HG03135 (cell line): ENCODE results near the gene NT5C3B.
"Not testable (repeated sequence)": the region's sequence is repeated elsewhere in the genome, so short reads cannot be mapped to it uniquely, and the experiment has no call there.

Experiments used
- ATAC-seq: cut with Tn5 transposase; IDR thresholded peaks from one replicate; pipeline ENCODE4 v1.9.1; 2021; ENCODE audit warnings: mild to moderate bottlenecking, moderate library complexity; ENCODE audit not compliant: unreplicated experiment

NT5C3B gene

DNA sequence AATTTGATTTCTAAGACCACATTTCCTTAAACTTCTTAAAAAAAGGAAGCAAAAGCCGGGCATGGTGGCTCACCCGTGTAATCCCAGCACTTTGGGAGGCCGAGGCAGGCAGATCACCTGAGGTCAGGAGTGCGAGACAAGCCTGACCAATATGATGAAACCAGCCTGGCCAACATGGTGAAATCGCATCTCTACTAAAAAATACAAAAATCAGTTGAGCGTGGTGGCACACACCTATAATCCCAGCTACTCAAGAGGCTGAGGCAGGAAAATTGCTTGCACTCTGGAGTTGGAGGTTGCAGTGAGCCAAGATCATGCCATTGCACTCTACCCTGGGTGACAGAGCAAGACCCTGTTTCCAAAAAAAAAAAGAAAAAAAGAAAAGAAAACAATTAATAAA lies 4.7 kb upstream of the NT5C3B start:
- not testable (repeated sequence) for ATAC-seq

DNA sequence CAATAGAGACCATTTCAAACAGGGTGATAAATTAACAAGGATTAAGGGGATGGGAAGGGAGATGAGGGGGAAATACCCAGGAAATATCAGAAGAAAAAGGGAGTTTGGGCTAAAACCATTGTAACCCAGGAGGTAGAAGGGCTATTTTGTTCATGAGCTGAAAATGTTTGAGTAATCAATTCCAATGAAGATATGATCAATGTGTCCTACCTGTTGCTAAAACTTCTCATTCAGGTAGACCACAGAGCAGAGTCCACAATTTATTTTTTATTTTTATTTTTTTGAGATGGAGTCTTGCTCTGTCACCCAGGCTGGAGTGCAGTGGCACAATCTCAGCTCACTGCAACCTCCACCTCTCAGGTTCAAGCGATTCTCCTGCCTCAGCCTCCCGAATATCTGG lies 3.4 kb upstream of the NT5C3B start:
- ATAC-seq: not testable (repeated sequence)

DNA sequence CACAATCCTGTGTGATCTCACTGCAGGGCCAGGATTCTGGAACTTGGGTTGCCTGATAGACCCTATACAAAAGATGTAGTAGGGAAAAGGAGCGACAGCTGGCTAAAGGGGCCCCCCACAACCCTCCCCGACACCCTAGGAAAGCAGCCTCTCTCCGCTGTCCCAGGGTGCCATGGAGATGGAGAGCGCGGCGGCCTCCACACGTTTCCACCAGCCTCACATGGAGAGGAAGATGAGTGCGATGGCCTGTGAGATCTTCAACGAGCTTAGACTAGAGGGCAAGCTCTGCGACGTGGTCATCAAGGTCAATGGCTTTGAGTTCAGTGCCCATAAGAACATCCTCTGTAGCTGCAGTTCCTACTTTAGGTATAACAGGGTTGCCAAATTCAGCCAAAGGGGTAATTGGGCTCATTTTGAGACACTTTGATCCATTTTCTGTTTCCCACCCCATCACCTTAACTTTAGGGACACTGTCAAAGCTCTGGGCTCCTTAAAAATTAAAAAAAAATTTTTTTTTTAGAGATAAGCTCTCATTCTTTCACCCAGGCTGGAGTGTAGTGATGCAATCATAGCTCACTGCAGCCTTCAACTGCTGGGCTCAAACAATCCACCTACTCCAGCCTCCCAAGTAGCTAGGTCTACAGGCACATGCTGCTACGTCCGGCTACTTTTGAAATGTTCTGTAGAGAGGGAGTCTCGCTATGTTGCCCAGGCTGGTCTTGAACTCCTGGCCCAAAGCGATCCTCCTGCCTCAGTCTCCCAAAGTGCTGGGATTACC lies 1.9 kb upstream of the NT5C3B start, which contains the start of gene KLHL10:
Gene KLHL10 (plus strand): TSS at position 65 of the 778 bp plus-strand sequence. CDS start 108 bp downstream, at position 173.
- ATAC-seq: no peak

DNA sequence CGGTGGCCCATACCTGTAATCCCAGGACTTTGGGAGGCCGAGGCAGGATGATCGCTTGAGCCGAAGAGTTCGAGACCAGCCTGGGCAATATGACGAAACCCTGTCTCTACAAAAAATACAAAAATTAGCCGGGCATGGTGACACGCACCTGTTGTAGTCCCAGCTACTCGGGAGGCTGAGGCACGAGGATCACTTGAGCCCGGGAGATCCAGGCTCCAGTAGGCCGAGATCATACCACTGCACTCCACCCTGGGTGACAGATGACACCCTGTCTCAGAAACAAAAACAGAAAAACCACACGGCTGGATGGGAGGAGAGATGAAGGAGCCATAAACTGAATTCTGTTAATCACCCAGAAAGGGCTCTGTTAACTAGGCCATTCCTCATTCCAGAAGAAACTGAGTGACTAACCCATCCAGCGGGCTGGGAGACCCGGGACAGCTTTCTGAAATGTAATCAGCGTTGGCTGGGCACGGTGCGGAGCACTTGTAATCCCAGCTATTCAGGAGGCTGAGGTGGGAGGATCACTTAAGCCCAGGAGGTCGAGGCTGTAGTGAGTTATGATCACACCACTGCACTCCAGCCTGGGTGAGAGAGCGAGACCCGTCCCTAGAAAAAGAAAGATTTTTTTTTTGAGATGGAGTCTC lies 641 bp upstream of the NT5C3B start:
- no peak for ATAC-seq

DNA sequence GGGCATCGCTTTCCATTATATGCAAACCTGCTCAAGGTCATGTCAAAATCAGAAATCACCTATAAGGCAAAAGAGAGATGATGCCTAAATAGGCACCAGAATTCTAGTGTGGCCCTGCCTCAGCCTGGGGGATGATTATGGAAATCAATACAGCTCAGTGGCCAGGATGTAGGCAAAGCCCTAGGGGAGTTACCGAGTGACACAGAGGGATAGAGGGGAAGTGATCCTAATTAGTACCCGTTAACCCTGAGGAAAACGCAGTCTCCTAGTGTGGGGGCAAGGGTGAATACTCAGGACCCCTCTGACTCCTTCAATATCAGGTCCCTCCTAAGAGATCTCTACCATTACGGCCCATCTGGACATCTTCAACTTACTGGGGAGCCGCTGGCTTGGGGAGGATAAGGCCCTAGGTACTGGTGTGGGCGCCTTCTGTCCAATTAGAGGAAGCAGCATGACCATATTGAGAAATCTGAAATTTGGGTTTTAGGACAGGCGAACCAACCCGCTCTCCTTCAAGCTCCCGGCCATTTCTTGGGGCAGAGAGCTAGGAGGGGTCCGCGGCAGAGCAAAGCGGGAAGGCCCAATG lies 725 bp downstream of the NT5C3B start:
- ATAC-seq: no peak

DNA sequence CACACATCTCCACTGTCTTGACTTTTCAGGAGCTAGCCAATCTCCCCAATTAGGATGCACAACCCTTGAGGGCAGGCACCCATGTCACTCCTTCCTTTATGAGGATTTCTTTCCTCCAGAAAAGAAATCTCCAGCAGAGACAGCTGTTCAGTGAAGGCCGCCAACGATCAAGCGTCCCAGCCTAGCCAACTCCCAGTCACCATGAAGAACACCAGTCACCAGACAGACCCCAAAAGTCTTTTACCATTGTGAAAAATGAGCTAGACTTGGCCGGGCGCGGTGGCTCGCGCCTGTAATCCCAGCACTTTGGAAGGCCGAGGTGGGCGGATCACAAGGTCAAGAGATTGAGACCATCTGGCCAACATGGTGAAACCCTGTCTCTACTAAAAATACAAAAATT lies 6.1 kb downstream of the NT5C3B start:
- not testable (repeated sequence) for ATAC-seq

DNA sequence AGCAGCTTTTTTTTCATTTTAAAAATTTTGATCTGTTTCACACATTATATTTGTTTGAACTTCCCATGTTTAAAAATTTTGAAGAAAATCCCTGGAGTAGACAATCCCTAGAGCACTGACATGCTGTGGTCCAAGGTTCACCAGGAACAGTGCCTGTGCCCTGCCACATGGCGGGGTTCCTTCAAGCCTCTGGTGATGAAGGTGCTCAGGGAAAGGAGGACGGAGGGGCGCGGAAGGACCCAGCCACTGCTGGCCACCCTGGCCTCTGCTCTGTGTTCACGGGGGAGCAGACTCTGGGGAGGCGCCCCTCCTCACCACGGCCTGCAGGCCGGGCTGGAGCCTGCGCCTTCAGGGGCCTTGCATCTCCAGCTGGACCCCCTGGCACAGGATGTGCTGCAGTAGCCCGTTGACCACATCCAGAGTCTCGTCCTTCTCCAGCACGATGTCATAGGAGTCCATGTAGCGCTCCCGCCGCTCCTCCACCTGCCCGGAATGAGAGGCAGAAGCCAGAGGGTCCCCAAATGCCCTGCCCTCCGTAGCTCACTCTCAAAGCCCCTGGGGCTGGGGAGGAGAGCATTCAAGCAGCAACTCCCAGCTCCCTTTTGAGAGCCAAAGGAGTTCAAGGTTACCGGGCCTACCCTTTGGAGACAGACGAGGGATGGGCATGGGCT lies 10.7 kb downstream of the NT5C3B start:
- no peak for ATAC-seq

DNA sequence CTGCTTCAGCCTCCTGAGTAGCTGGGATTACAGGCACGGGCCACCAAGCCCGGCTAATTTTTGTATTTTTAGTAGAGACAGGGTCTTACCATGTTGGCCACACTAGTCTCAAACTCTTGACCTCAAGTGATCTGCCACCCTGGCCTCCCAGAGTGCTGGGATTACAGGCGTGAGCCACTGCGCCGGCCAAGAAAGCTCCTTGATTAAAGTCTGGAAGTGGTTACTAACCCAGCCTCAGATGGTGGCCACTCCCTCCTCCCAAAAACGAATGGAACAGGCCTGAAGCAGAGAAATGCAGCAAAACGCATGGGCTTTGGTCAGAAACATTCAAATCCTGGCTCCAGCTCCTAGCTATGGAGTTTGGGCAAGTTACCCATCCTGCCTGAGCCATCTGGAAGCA lies 11.9 kb downstream of the NT5C3B start:
- no peak for ATAC-seq

DNA sequence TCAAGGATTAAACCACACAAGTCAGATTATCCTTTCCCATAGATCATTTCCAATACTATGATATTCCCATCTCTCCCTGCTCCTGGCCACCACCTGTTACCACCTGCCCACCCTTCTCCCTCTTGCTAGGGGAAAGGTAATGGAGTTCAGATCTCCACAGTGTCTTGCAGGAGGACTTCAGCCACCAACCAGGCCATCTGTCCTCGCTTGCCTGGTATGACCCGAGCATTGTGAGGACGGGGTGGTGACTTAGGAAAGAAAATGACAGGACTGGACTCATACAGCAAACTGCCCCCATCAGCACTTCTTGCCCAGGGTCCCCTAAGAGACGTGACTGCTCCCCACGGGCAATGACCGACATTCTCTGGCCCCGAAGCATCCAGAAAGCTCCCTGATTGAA lies 12.5 kb downstream of the NT5C3B start:
- ATAC-seq: no peak

DNA sequence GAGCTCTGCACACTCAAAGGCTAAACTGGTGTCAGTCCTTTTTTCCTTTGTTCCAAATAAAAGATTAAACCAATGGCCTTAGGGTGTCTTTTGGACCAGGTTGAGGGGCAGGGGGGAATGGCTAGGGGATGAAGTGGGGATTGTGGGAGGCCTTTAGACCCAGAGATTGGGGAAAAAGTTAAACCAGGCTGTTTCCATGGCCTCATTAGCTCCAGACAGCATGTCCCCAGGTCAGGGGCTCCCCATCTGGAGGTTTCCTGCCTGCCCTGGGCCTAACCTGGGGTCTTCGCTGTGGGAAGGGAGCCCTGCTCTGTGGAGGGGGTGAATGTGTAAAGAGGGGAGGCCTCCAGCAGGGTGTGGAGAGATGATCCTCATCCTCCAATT lies 12.9 kb downstream of the NT5C3B start:
- ATAC-seq: no peak

DNA sequence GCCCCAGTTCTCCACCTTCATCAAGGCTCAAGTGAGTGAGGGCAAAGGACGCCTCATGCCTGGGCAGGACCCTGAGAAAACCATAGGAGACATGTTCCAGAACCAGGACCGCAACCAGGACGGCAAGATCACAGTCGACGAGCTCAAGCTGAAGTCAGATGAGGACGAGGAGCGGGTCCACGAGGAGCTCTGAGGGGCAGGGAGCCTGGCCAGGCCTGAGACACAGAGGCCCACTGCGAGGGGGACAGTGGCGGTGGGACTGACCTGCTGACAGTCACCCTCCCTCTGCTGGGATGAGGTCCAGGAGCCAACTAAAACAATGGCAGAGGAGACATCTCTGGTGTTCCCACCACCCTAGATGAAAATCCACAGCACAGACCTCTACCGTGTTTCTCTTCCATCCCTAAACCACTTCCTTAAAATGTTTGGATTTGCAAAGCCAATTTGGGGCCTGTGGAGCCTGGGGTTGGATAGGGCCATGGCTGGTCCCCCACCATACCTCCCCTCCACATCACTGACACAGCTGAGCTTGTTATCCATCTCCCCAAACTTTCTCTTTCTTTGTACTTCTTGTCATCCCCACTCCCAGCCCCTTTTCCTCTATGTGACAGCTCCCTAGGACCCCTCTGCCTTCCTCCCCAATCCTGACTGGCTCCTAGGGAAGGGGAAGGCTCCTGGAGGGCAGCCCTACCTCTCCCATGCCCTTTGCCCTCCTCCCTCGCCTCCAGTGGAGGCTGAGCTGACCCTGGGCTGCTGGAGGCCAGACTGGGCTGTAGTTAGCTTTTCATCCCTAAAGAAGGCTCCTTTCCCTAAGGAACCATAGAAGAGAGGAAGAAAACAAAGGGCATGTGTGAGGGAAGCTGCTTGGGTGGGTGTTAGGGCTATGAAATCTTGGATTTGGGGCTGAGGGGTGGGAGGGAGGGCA lies 13.6 kb downstream of the NT5C3B start:
- ATAC-seq: no peak

DNA sequence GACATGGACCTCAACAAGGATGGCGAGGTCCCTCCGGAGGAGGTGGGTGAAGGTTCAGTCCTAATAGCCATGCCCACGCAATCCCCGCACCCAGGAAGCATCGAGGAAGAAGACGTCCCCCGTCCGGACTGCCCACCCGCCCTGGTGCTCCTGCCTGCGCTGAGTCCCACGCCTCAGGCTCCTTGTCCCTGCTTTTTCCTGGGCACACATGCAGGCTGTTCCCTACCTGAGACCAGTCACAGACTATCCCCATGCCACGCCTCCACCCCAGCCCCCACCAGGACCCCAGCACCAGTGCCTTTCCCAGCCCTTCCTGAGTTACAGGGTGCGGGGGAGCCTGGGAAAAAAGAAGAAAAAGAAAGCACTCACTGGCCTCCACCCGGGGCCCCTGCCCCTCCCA lies 14.3 kb downstream of the NT5C3B start:
- no peak for ATAC-seq

DNA sequence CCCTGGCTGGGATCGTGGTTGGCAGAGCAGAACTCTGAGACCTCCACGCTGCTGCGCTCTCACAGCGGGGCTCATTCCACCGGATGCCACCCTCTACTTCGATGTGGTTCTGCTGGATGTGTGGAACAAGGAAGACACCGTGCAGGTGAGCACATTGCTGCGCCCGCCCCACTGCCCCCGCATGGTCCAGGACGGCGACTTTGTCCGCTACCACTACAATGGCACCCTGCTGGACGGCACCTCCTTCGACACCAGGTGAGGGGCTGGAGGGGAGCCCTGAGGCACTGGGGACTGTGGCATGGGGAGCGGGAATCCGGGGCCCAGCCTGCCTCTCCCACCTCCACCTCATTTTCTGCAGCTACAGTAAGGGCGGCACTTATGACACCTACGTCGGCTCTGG lies 18.0 kb downstream of the NT5C3B start:
- no peak for ATAC-seq

DNA sequence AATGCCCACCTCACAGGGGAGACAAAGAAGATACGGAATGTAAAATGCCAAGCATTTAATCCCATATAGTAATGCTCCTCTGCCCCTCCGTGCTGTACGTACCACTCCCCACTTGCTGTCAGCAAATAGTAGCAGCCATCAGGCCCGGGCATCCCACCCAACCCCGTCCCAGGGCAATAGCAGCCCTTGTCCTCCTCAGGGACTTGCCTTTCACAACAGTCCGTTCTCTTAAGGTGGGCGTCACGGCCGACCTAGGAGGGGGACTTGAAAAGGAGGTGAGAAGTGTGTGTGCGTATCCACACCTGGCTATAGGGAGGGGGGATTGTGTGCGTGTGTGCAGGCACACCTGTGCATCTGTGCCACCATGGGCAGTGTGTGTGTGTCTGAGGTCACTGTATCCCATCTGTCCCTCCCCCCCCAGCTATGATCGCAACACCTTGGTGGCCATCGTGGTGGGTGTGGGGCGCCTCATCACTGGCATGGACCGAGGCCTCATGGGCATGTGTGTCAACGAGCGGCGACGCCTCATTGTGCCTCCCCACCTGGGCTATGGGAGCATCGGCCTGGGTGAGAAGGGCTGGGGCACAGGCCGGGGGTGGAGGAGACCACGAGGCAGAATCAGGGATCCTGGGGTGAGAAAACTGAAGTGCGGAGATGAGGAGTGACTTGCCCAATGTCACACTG lies 19.3 kb downstream of the NT5C3B start:
- ATAC-seq: no peak

DNA sequence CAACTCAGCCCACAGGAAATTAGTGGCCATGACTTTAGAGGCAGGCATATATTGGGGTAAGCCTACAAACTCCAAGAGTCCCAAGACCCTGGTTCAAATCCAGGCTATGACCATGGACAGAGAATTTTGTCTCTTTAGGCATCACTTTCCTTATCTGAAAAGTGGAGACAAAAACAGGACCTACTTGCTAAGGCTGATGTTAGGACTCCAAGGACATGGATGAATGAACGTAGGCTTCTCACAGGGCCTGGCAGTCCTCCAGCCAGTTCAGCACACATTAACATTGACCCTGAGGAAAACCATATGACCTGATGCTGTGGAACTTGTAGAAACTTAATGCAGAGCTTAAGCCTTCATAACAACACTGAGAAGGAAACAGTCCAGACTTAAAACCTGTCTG lies 21.8 kb downstream of the NT5C3B start:
- ATAC-seq: no peak

DNA sequence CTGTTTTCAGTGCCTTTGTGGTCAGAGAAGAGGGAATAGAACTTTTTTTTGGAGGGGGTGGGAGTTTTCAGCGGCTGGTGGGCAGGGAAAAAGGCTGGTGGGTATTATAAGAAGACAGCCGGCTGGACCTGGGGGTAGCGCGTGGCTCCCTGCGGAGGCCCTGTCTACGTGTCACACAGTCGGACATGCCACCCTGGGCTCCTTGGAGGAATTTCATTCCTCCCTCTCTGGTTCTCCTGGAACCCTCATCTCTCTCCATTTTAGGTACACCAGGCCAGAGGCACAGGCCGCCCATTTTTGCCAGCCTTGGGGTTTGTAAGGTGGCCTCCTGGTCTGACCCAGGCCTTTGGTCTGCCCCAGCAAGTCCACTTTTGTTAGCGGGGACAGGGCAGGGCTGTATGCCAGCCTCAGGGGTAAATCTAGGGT lies 22.3 kb downstream of the NT5C3B start:
- ATAC-seq: no peak

DNA sequence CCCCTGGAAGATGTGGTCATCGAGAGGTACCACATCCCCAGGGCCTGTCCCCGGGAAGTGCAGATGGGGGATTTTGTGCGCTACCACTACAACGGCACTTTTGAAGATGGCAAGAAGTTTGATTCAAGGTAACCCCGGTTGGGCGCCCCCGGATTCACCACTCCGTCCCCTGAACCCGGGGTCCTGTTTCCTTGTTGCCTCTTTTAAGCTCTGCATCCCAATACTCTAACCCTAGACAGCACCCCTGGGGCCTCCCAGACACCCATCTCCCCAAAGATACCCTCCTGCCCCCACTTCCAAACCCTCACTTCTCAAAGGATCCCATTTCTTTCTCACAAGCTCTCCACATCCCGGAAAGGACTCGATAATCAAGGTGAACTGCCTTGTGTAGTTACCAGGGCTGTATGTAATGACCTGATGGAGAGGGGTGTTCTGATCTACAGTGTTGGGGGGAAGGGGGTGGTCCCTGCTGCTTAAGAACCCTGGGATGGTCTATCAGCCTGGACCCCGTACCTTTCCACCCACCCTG lies 22.8 kb downstream of the NT5C3B start:
- ATAC-seq: no peak

DNA sequence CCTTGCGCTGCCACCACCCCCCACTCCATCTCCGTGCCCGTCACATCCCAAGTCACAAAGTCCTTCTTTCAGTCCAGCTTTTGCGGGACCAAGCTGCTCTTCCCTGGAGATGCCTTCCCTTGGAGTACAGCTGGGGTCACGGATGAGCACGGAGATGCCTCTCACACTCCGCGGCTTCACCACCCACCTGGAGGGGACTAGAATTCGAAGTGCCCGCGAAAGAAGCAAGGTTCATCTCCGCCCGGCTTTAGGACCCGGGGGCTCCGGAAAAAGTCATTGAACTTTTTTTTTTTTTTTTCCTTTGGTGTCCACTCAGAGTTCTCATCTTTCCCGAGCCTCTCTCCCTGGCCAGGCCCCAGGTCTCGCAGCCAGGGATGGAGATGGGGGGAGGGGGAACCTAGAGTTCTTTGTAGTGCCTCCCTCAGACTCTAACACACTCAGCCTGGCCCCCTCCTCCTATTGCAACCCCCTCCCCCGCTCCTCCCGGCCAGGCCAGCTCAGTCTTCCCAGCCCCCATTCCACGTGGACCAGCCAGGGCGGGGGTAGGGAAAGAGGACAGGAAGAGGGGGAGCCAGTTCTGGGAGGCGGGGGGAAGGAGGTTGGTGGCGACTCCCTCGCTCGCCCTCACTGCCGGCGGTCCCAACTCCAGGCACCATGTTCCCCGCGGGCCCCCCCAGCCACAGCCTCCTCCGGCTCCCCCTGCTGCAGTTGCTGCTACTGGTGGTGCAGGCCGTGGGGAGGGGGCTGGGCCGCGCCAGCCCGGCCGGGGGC lies 23.5 kb downstream of the NT5C3B start, which contains the start of gene FKBP10:
Gene FKBP10 (plus strand): TSS at position 624 of the 771 bp plus-strand sequence. CDS start 31 bp downstream, at position 655.
- no peak for ATAC-seq
